LNCAP (cell line): ENCODE measurements around the gene MPDZ.

Experiments used
- TF ChIP-seq, protein P1 (sequence below): fragments of 450-650 bp; IDR thresholded peaks from 2 replicates; pipeline ENCODE4 v1.5.1; 2017; ENCODE audit warnings: mild to moderate bottlenecking

MPDZ gene, protein sequence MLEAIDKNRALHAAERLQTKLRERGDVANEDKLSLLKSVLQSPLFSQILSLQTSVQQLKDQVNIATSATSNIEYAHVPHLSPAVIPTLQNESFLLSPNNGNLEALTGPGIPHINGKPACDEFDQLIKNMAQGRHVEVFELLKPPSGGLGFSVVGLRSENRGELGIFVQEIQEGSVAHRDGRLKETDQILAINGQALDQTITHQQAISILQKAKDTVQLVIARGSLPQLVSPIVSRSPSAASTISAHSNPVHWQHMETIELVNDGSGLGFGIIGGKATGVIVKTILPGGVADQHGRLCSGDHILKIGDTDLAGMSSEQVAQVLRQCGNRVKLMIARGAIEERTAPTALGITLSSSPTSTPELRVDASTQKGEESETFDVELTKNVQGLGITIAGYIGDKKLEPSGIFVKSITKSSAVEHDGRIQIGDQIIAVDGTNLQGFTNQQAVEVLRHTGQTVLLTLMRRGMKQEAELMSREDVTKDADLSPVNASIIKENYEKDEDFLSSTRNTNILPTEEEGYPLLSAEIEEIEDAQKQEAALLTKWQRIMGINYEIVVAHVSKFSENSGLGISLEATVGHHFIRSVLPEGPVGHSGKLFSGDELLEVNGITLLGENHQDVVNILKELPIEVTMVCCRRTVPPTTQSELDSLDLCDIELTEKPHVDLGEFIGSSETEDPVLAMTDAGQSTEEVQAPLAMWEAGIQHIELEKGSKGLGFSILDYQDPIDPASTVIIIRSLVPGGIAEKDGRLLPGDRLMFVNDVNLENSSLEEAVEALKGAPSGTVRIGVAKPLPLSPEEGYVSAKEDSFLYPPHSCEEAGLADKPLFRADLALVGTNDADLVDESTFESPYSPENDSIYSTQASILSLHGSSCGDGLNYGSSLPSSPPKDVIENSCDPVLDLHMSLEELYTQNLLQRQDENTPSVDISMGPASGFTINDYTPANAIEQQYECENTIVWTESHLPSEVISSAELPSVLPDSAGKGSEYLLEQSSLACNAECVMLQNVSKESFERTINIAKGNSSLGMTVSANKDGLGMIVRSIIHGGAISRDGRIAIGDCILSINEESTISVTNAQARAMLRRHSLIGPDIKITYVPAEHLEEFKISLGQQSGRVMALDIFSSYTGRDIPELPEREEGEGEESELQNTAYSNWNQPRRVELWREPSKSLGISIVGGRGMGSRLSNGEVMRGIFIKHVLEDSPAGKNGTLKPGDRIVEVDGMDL (N-terminal part only)

DNA sequence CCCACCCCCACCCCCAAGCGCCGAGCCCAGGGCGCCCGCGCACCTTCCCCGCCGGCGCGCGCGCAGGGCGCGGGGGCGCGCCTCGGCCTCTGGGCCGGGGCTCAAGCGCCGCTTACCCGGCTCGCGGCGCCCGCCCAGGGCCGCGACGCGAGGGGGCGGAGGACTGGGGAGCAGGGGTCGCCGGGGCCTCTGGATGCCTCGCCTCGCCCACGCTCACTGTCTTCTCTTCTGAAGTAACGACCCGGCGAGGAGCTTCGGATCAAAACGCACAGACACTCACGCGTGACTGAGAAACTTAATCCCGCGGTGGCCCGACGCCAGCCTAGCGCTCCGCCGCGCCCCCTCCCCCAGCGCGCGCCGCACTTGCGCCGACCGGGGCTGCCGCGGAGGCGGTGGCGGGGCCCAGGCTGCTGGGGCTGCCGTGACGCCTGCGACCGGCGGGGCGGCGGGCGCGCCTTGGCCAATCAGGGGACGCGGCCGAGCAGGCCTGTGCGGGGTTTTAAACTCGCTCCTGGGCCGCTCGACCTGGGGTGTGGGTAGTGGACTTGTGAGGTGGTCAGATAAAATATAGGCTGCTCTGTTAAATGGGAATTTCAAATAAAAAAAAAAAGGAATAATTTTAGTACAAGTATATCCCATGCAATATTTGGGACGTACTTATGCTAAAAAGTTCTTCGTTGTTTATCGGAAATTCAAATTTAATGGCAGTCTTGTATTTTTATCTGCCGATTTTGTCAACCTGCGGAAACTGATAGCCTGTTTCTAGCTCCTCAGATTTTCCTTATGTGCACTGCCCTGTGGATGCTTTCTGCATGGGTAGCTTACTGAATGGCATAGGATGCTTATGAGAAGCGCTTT lies at the start of gene MPDZ:
MPDZ (minus strand) TSS at position 409 of the 858 bp plus-strand sequence. CDS start 29,377 bp downstream, outside the sequence.
- TF ChIP-seq, protein P1, sequence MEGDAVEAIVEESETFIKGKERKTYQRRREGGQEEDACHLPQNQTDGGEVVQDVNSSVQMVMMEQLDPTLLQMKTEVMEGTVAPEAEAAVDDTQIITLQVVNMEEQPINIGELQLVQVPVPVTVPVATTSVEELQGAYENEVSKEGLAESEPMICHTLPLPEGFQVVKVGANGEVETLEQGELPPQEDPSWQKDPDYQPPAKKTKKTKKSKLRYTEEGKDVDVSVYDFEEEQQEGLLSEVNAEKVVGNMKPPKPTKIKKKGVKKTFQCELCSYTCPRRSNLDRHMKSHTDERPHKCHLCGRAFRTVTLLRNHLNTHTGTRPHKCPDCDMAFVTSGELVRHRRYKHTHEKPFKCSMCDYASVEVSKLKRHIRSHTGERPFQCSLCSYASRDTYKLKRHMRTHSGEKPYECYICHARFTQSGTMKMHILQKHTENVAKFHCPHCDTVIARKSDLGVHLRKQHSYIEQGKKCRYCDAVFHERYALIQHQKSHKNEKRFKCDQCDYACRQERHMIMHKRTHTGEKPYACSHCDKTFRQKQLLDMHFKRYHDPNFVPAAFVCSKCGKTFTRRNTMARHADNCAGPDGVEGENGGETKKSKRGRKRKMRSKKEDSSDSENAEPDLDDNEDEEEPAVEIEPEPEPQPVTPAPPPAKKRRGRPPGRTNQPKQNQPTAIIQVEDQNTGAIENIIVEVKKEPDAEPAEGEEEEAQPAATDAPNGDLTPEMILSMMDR = no peak

DNA sequence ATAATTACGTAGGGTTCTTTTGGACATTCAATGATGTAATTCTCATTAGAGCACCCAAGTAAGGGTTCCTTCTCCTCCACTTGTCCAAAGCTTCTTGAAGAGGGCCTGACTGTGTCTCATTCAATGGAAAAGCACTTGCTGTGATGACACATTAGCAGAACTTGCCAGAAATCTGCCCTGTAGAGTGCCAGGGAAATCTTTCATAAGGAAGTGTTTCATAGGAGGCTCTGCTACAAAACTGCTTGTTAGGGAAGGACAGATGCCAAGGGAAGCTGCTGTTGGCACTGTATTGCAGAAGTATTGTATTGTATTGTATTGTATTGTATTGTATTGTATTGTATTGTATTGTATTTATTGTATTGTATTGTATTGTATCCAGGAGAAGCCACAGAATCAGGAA lies 45.5 kb upstream of the MPDZ start:
- TF ChIP-seq, protein P1 = no peak

DNA sequence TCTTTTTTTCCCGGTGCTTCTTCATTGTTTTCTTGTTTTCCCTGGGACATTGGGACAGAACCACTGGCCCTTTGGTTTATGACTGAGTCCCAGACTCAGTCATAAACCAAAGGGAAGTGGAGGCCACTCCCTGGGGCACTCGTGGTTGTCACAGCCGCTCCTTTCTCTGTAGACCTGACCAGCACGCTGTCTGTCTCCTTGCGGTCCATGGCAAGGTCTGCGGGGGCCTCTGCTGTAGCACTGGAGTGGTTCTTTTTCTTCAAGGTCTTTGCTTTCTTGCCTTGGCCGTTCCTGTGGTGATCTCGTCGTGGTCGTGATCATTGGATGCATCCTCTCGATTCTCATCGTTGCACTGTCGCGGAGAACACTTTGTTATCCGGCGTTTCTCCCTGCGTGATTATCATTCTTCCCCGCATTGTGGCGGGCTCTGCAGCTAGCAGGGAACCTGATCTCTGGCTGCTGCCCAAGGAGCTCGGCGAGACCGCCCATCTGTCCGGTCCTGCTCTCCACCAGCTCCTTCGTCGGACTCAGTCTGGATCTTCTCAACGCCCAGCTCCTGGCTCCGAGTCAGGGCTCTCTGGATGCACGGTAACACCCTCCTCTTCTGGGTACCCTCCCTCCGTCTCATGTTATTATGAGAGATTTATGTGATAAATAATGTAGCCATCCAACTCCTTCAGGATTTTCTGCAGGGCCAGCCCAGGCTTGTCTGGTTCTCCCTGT lies 43.5 kb upstream of the MPDZ start:
- TF ChIP-seq, protein P1 = no peak

DNA sequence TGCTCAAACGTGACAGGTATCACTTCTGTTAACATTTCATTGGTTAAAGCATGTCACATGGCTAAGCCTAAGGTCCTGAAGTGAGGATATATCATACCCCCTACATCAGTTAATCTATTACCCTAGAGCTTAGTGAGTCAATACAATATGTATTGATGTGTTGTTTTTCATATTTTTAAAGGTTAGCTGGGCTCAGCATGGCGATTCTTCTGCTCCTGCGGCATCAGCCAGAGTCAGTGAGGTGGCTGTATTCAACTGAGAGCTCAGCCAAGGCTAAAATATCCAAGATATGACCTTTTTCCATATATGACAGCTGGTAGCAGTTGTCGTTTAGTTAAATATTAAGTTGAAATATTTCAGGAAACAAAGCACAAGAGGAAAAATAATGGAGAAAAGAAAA lies 38.5 kb upstream of the MPDZ start:
- TF ChIP-seq, protein P1 = no peak

DNA sequence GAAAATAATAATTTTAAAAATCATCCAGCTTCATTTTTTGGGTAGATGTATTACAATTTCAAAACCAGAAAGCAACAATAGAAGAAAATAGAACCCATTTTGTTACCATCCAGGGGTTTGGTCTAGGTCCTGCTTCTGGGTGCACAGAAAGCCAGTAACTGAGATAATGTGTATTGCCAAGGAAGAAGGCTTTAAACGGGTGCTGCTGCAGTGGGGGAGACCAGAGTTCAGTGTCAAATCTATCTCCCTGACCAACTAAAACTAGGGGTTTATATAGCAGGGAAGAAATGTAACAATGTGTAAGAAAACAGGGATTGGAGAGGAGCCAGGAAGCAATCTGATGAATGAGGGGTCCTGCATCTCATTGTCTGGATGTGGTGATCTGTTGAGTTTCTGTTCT lies 17.5 kb upstream of the MPDZ start:
- TF ChIP-seq, protein P1 = no peak

DNA sequence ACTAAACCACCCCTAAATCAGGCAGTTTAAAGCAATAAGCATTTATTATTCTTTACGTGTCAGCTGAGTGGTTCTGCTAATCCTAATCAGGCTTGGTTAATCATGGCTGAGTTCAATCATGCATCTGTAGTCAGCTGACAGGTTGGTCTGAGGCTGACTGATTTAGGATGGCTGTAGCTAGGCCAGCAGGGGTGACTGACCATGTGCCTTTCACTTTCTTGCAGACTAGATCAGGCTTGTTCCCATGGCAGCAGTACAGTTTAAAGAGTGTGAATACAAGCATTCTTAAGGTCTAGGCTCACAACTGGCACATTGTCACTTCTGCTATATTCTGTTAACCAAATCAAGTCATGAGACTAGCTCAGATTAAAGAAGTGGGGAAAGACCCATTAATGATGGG lies 16.1 kb upstream of the MPDZ start:
- TF ChIP-seq, protein P1 = no peak
